Measurements from ENCODE around the gene NCLN.

The NCLN gene

GRCh38 chr19:3140667-3141038 lies 45.1 kb upstream of the NCLN start:
- no peak for TF ChIP-seq CTCF (IDR thresholded peaks at IDR 0.05)
- Histone ChIP-seq H3K27ac (peak overlapping the region; percentile 90), H3K4me3 (ENCODE audit: low read depth in 1 of 2, low read length in 1 of 2) (no peak overlapping the region), H3K27me3 (no peaks in the 10 kb centered on the region), H3K4me1 (ENCODE audit: control insufficient read depth in 1 of 2, insufficient read depth in 1 of 2, low read depth in 1 of 2, low read length in 1 of 2) (peaks cover 44 to 46% of the 10 kb centered on the region in 2 experiments), H3K9me3 (no peaks in the 10 kb centered on the region), H3K36me3 (no peaks in the 10 kb centered on the region)

GRCh38 chr19:3142292-3142670 lies 43.4 kb upstream of the NCLN start:
- Histone ChIP-seq H3K36me3 (no peaks in the 10 kb centered on the region), H3K4me1 (ENCODE audit: control insufficient read depth in 1 of 2, insufficient read depth in 1 of 2, low read depth in 1 of 2, low read length in 1 of 2) (peaks cover 41 to 42% of the 10 kb centered on the region in 2 experiments), H3K9me3 (no peaks in the 10 kb centered on the region), H3K27ac (peak overlapping the region; percentile 90), H3K4me3 (ENCODE audit: low read depth in 1 of 2, low read length in 1 of 2) (peak overlapping the region in 1 of 2 experiments; percentile 35), H3K27me3 (no peaks in the 10 kb centered on the region)
- no peak for TF ChIP-seq CTCF (IDR thresholded peaks at IDR 0.05)

GRCh38 chr19:3142781-3143337 lies 42.9 kb upstream of the NCLN start:
- H3K9me3 ChIP-seq = no peaks in the 10 kb centered on the region
- no peak overlapping the region for H3K4me3 ChIP-seq (ENCODE audit: low read depth in 1 of 2, low read length in 1 of 2)
- H3K27me3 ChIP-seq = no peaks in the 10 kb centered on the region
- no peaks in the 10 kb centered on the region for H3K36me3 ChIP-seq
- TF ChIP-seq CTCF (IDR thresholded peaks at IDR 0.05) = no peak
- peak overlapping the region; percentile 90 for H3K27ac ChIP-seq
- H3K4me1 ChIP-seq (ENCODE audit: control insufficient read depth in 1 of 2, insufficient read depth in 1 of 2, low read depth in 1 of 2, low read length in 1 of 2) = peaks cover 37 to 42% of the 10 kb centered on the region in 2 experiments

- no peaks in the 10 kb centered on the region for H3K27me3 ChIP-seq
- peak overlapping the region; percentile 31 to 49 for H3K4me3 ChIP-seq (ENCODE audit: low read depth in 1 of 2, low read length in 1 of 2)
- H3K27ac ChIP-seq = peak overlapping the region; percentile 74
- no peaks in the 10 kb centered on the region for H3K9me3 ChIP-seq
- H3K36me3 ChIP-seq = peaks cover 23% of the 10 kb centered on the region
- peaks cover 25 to 31% of the 10 kb centered on the region in 2 experiments for H3K4me1 ChIP-seq (ENCODE audit: control insufficient read depth in 1 of 2, insufficient read depth in 1 of 2, low read depth in 1 of 2, low read length in 1 of 2)
- no peak for TF ChIP-seq CTCF (IDR thresholded peaks at IDR 0.05)
These were observed 39.6 kb upstream of the NCLN start for GRCh38 chr19:3145909-3146676.

- peak overlapping the region; percentile 74 for H3K27ac ChIP-seq
- peaks cover 29% of the 10 kb centered on the region for H3K36me3 ChIP-seq
- no peaks in the 10 kb centered on the region for H3K27me3 ChIP-seq
- no peak overlapping the region for H3K4me3 ChIP-seq (ENCODE audit: low read depth in 1 of 2, low read length in 1 of 2)
- peak; percentile 96 for TF ChIP-seq CTCF (IDR thresholded peaks at IDR 0.05)
- H3K4me1 ChIP-seq (ENCODE audit: control insufficient read depth in 1 of 2, insufficient read depth in 1 of 2, low read depth in 1 of 2, low read length in 1 of 2) = peaks cover 19 to 25% of the 10 kb centered on the region in 2 experiments
- no peaks in the 10 kb centered on the region for H3K9me3 ChIP-seq
These were observed 39.0 kb upstream of the NCLN start for GRCh38 chr19:3146677-3147100.
